ENCODE results near the gene LUZP1.

DNA sequence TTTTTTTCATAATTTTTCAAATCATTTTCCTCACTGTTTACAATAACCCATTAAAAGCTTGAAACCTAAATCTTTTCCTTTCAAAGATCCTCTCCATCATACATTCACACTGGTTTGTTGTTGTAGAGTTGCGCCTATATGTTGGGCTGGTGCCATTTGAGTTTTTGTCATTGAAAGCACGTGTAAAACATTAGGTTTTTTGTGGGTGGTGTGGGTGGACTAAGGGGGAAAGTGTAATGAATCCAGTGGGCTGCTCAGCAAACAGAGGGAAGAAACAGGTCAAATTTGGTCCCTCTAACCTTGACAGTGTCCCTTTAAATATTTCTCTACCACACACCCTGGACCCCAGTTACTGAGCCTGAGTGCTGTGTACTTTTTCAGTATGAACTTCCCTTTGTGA lies 102.6 kb downstream of the LUZP1 start:
- TF ChIP-seq IRF4 (IDR thresholded peaks at IDR 0.05; ENCODE audit: low read depth, low read length) (no peak), RBBP5 (conservative IDR thresholded peaks at IDR 0.05) (no peak), EZH2 (IDR thresholded peaks at IDR 0.05; ENCODE audit: borderline replicate concordance, control insufficient read depth, low read depth, low read length) (no peak), YY1 (IDR thresholded peaks at IDR 0.05; ENCODE audit: low read depth, low read length) (no peak), POLR2A (IDR thresholded peaks at IDR 0.05; ENCODE audit: low read depth, low read length) (no peak), IKZF1 (conservative IDR thresholded peaks at IDR 0.05) (no peak), GABPA (IDR thresholded peaks at IDR 0.05; ENCODE audit: low read depth) (no peak)
- TF ChIP-seq, protein P1, sequence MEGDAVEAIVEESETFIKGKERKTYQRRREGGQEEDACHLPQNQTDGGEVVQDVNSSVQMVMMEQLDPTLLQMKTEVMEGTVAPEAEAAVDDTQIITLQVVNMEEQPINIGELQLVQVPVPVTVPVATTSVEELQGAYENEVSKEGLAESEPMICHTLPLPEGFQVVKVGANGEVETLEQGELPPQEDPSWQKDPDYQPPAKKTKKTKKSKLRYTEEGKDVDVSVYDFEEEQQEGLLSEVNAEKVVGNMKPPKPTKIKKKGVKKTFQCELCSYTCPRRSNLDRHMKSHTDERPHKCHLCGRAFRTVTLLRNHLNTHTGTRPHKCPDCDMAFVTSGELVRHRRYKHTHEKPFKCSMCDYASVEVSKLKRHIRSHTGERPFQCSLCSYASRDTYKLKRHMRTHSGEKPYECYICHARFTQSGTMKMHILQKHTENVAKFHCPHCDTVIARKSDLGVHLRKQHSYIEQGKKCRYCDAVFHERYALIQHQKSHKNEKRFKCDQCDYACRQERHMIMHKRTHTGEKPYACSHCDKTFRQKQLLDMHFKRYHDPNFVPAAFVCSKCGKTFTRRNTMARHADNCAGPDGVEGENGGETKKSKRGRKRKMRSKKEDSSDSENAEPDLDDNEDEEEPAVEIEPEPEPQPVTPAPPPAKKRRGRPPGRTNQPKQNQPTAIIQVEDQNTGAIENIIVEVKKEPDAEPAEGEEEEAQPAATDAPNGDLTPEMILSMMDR (IDR thresholded peaks at IDR 0.05 in 2 of 3, conservative IDR thresholded peaks at IDR 0.05 in 1 of 3; ENCODE audit: control insufficient read depth in 2 of 3, extremely low read depth in 1 of 3, insufficient read depth in 1 of 3, low read depth in 3 of 3, low read length in 3 of 3) = no peak
- TF ChIP-seq, protein P2, sequence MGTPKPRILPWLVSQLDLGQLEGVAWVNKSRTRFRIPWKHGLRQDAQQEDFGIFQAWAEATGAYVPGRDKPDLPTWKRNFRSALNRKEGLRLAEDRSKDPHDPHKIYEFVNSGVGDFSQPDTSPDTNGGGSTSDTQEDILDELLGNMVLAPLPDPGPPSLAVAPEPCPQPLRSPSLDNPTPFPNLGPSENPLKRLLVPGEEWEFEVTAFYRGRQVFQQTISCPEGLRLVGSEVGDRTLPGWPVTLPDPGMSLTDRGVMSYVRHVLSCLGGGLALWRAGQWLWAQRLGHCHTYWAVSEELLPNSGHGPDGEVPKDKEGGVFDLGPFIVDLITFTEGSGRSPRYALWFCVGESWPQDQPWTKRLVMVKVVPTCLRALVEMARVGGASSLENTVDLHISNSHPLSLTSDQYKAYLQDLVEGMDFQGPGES (IDR thresholded peaks at IDR 0.05) = no peak

Measured in GM12878 (cell line).